WTC11 (cell line): ENCODE results near the gene RPS25. TPM values are rescaled to one million over a fixed set of nuclear protein-coding genes. Genes with fewer than 3 reads are reported as not detected.
"Not testable (repeated sequence)": the region's sequence is repeated elsewhere in the genome, so short reads cannot be mapped to it uniquely, and the experiment has no call there.

Experiments
- ATAC-seq: fragments of 200-7000 bp; cut with Tn5 transposase; 2 replicates; pipeline ENCODE4 v1.10.0; 2021; ENCODE audit warnings: mild to moderate bottlenecking, moderate library complexity
- CTCF ChIA-PET: fragments of 300-600 bp; sonication (Branson Sonifier 250); formaldehyde crosslinking; loops from one replicate; lab custom pipeline; 2021; ENCODE audit warnings: antibody characterized with exemption; lab: Charles Lee
- POLR2A ChIA-PET: fragments of 350-600 bp; sonication (Branson Sonifier 250); formaldehyde crosslinking; loops from one replicate; lab custom pipeline; 2021; ENCODE audit warnings: antibody characterized with exemption; lab: Charles Lee
- DNase-seq: peaks from one replicate; pipeline ENCODE4 v3.0.0; 2021; ENCODE audit warnings: low spot score
- H3K27ac Mint-ChIP-seq: 2 replicates; pipeline ENCODE4 v1.8.0; 2021; ENCODE audit warnings: mixed read lengths
- H3K27me3 Mint-ChIP-seq: 2 replicates; pipeline ENCODE4 v1.8.0; 2021; ENCODE audit warnings: low read depth, mild to moderate bottlenecking, moderate library complexity, mixed read lengths
- H3K36me3 Mint-ChIP-seq: 2 replicates; pipeline ENCODE4 v1.8.0; 2021; ENCODE audit warnings: mixed read lengths
- H3K4me1 Mint-ChIP-seq: 2 replicates; pipeline ENCODE4 v1.8.0; 2022; ENCODE audit warnings: mixed read lengths
- H3K4me3 Mint-ChIP-seq: 2 replicates; pipeline ENCODE4 v1.8.0; 2021; ENCODE audit warnings: mild to moderate bottlenecking, moderate library complexity, mixed read lengths
- H3K9me3 Mint-ChIP-seq: 2 replicates; pipeline ENCODE4 v1.8.0; 2021; ENCODE audit warnings: mixed read lengths
- CDX4 ChIP-seq: fragments of 250-450 bp; sonication (Bioruptor Pico); IDR thresholded peaks from 2 replicates; pipeline ENCODE4 v1.9.0; 2021; ENCODE audit warnings: moderate library complexity, mild to moderate bottlenecking, inconsistent platforms, borderline replicate concordance
- E2F5 ChIP-seq: sonication (generic); formaldehyde crosslinking; IDR thresholded peaks from 2 replicates; pipeline ENCODE4 v1.8.1; 2022; ENCODE audit warnings: mild to moderate bottlenecking, moderate library complexity, missing genetic modification reagents
- GABPB1 ChIP-seq: sonication (generic); formaldehyde crosslinking; IDR thresholded peaks from 2 replicates; pipeline ENCODE4 v1.8.1; 2023; ENCODE audit warnings: mild to moderate bottlenecking, missing genetic modification reagents
- GRHL2 ChIP-seq: fragments of 250-450 bp; sonication (Bioruptor Pico); IDR thresholded peaks from 2 replicates; pipeline ENCODE4 v1.8.0; 2022; ENCODE audit warnings: mild to moderate bottlenecking, moderate library complexity; ENCODE audit not compliant: insufficient replicate concordance, severe bottlenecking
- MXD4 ChIP-seq: fragments of 250-450 bp; sonication (Bioruptor Pico); IDR thresholded peaks from 2 replicates; pipeline ENCODE4 v1.8.0; 2021; ENCODE audit warnings: mild to moderate bottlenecking, moderate library complexity, borderline replicate concordance
- NR2C2 ChIP-seq: sonication (generic); formaldehyde crosslinking; IDR thresholded peaks from 2 replicates; pipeline ENCODE4 v1.8.0; 2022; ENCODE audit warnings: mild to moderate bottlenecking, missing genetic modification reagents
- TEAD1 ChIP-seq: sonication (generic); formaldehyde crosslinking; IDR thresholded peaks from 2 replicates; pipeline ENCODE4 v1.8.0; 2022; ENCODE audit warnings: mild to moderate bottlenecking, missing genetic modification reagents
- ZBTB21 ChIP-seq: sonication (generic); formaldehyde crosslinking; IDR thresholded peaks from 2 replicates; pipeline ENCODE4 v1.8.1; 2023; ENCODE audit warnings: mild to moderate bottlenecking, missing genetic modification reagents, borderline replicate concordance
- ZNF281 ChIP-seq: sonication (generic); formaldehyde crosslinking; IDR thresholded peaks from 2 replicates; pipeline ENCODE4 v1.8.0; 2023; ENCODE audit warnings: mild to moderate bottlenecking, missing genetic modification reagents
- ZNF317 ChIP-seq: sonication (generic); formaldehyde crosslinking; IDR thresholded peaks from 2 replicates; pipeline ENCODE4 v1.8.1; 2023; ENCODE audit warnings: low read depth, mild to moderate bottlenecking, moderate library complexity, missing genetic modification reagents, borderline replicate concordance
- ZNF396 ChIP-seq: fragments of 250-450 bp; sonication (Bioruptor Pico); IDR thresholded peaks from 2 replicates; pipeline ENCODE4 v1.8.0; 2021; ENCODE audit warnings: mild to moderate bottlenecking, moderate library complexity, borderline replicate concordance
- total RNA-seq: library from RNA; stranded (reverse); gene quantifications from 3 replicates; pipeline ENCODE4 v1.2.3, GENCODE V29; 2021
- TF ChIP-seq, protein P1 (sequence below): sonication (generic); formaldehyde crosslinking; conservative IDR thresholded peaks from 2 replicates; pipeline ENCODE4 v1.8.1; 2023; ENCODE audit warnings: mild to moderate bottlenecking, low read depth, missing genetic modification reagents, moderate library complexity
- TF ChIP-seq, protein P2 (sequence below): sonication (generic); formaldehyde crosslinking; IDR thresholded peaks from 2 replicates; pipeline ENCODE4 v1.8.1; 2023; ENCODE audit warnings: mild to moderate bottlenecking, moderate library complexity, missing genetic modification reagents
- TF ChIP-seq, protein P3 (sequence below): sonication (generic); formaldehyde crosslinking; IDR thresholded peaks from 2 replicates; pipeline ENCODE4 v1.8.1; 2023; ENCODE audit warnings: mild to moderate bottlenecking, missing genetic modification reagents

RPS25 gene
- total RNA-seq, 1 experiment from 2014 or later, result 1,349 TPM

- TF ChIP-seq, protein P1, sequence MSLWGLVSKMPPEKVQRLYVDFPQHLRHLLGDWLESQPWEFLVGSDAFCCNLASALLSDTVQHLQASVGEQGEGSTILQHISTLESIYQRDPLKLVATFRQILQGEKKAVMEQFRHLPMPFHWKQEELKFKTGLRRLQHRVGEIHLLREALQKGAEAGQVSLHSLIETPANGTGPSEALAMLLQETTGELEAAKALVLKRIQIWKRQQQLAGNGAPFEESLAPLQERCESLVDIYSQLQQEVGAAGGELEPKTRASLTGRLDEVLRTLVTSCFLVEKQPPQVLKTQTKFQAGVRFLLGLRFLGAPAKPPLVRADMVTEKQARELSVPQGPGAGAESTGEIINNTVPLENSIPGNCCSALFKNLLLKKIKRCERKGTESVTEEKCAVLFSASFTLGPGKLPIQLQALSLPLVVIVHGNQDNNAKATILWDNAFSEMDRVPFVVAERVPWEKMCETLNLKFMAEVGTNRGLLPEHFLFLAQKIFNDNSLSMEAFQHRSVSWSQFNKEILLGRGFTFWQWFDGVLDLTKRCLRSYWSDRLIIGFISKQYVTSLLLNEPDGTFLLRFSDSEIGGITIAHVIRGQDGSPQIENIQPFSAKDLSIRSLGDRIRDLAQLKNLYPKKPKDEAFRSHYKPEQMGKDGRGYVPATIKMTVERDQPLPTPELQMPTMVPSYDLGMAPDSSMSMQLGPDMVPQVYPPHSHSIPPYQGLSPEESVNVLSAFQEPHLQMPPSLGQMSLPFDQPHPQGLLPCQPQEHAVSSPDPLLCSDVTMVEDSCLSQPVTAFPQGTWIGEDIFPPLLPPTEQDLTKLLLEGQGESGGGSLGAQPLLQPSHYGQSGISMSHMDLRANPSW (CRISPR knock-in tag), result no peak
- no peak for TF ChIP-seq E2F5
- TF ChIP-seq CDX4, result no peak
Measured at GRCh38 chr11:119042927-119043326, 24.8 kb upstream of the RPS25 start (continued).

DNA sequence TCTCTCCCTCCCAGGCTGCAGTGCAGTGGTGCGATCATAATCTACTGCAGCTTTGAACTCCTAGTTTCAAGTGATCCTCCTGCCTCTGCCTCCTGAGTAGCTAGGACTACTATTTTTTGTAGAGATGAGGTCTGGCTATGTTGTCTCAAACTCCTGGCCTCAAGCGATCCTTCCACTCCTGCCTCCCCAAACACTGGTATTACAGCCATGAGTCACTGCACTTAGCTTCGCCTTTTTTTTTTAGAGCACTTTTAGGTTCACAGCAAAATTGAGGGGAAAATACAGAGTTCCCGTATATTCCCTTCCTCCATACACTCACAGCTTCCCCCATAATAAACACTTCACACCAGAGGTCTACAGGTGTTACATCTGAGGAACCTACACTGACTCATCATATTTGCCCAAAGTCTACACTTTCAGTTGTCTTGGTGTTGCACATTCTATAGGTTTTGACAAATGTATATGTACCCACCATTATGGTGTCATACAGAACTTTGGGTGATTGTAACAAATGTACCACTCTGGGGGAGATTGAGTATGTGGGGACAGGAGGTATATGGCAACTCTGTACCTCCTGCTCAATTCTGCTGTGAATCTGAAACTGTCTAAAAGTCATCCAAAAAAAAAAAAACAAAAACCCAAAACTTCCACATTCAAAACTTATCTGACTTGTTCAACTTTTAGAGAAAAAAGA, 23.8 kb upstream of the RPS25 start:
- no peak for TF ChIP-seq ZNF281
- TF ChIP-seq, protein P2, sequence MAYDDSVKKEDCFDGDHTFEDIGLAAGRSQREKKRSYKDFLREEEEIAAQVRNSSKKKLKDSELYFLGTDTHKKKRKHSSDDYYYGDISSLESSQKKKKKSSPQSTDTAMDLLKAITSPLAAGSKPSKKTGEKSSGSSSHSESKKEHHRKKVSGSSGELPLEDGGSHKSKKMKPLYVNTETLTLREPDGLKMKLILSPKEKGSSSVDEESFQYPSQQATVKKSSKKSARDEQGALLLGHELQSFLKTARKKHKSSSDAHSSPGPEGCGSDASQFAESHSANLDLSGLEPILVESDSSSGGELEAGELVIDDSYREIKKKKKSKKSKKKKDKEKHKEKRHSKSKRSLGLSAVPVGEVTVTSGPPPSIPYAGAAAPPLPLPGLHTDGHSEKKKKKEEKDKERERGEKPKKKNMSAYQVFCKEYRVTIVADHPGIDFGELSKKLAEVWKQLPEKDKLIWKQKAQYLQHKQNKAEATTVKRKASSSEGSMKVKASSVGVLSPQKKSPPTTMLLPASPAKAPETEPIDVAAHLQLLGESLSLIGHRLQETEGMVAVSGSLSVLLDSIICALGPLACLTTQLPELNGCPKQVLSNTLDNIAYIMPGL (CRISPR knock-in tag), result no peak
- TF ChIP-seq GABPB1, result no peak
- TF ChIP-seq, protein P3, sequence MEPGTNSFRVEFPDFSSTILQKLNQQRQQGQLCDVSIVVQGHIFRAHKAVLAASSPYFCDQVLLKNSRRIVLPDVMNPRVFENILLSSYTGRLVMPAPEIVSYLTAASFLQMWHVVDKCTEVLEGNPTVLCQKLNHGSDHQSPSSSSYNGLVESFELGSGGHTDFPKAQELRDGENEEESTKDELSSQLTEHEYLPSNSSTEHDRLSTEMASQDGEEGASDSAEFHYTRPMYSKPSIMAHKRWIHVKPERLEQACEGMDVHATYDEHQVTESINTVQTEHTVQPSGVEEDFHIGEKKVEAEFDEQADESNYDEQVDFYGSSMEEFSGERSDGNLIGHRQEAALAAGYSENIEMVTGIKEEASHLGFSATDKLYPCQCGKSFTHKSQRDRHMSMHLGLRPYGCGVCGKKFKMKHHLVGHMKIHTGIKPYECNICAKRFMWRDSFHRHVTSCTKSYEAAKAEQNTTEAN (CRISPR knock-in tag), result no peak
- no peak for TF ChIP-seq GRHL2 (CRISPR knock-in tag)
- TF ChIP-seq ZNF317, result no peak
- no peak for TF ChIP-seq ZBTB21 (CRISPR knock-in tag)
- TF ChIP-seq TEAD1 (CRISPR knock-in tag), result no peak
- TF ChIP-seq MXD4 (CRISPR knock-in tag), result no peak
- no peak for TF ChIP-seq NR2C2 (CRISPR knock-in tag)
- TF ChIP-seq ZNF396, result no peak
- Mint-ChIP-seq H3K27me3 (no peaks in the 10 kb centered on the region), H3K27ac (peak overlapping the region; percentile 48), H3K36me3 (peaks cover 19% of the 10 kb centered on the region), H3K4me3 (no peak overlapping the region), H3K4me1 (peaks cover 21% of the 10 kb centered on the region), H3K9me3 (no peaks in the 10 kb centered on the region)
- ATAC-seq (no peak), DNase-seq (no peak)
- ChIA-PET POLR2A (interaction anchor here (0.7 kb wide), 1 partner anchor 316 kb away, joined by 3 read pairs; no protein-coding TSS in a partner anchor), CTCF (interaction anchor here (1.4 kb wide), 1 partner anchor 11 kb away, joined by 10 read pairs; the partner anchor contains the start of gene SLC37A4)

- DNase-seq, H3K27me3 Mint-ChIP-seq, H3K36me3 Mint-ChIP-seq, H3K9me3 Mint-ChIP-seq, H3K4me3 Mint-ChIP-seq, POLR2A ChIA-PET, CTCF ChIA-PET, H3K27ac Mint-ChIP-seq, ATAC-seq: not testable (repeated sequence)
- peaks cover 14% of the 10 kb centered on the region for H3K4me1 Mint-ChIP-seq
Measured at GRCh38 chr11:119039471-119039870, 21.3 kb upstream of the RPS25 start.
